ENCODE results near the gene BLNK. TPM values are rescaled to one million over a fixed set of nuclear protein-coding genes. Genes with fewer than 3 reads are reported as not detected.

Gene BLNK
- total RNA-seq, 1 donor from 2014 or later: not detected

DNA sequence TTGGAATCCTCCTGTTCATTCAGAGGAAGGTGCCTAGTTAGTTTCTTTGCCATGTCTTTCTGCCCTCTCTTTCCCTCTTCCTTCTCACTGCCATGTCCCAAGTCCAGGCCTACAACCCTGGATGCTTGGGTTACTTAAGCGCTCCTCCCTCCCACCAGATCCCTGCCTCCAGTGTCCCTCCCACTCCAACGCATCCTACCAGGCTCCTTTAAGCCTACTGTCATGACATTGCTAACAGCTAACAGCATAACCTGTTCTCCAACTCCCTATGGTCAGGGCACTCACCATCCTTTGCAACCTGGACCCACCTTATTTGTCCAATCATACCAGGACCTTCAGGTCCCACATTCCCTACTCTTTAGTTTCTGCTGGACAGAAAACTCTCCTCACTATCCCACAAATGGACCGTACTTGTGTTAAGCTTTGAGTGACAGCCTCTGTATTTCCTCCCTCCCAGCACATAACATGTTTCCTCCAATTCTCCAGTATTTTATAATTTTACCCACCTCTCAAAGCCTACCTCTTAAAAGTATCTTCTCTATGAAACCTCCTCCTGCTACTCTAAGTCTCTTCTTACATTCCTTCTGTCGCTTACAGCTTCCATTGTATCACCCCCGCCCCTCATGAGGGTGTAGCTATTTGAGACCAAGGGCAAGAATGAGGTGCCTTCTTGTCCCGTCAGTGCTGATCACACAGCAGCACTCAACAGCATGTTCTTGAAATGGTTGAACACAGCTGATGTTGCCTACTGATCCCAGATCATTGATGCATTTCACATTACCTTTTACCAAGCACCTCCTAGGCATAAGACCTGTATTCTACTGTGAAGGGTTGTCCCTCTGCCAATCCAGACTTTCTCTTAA is 1.7 kb downstream of the BLNK start:
- no peaks in the 10 kb centered on the region for H3K27me3 ChIP-seq (ENCODE audit: insufficient read depth, low read length)
- no peak overlapping the region for H2AFZ ChIP-seq (ENCODE audit: low read depth, low read length)
- Mint-ChIP-seq H3K27ac (ENCODE audit: unreplicated experiment) (no peak overlapping the region), H3K27me3 (ENCODE audit: low read depth, unreplicated experiment) (peaks cover 20% of the 10 kb centered on the region), H3K4me1 (ENCODE audit: low read depth, unreplicated experiment) (peaks cover 5% of the 10 kb centered on the region), H3K4me3 (ENCODE audit: unreplicated experiment) (no peak overlapping the region), H3K9me3 (ENCODE audit: unreplicated experiment) (no peaks in the 10 kb centered on the region), H3K36me3 (ENCODE audit: low read depth, unreplicated experiment) (no peaks in the 10 kb centered on the region)
- H3K9ac ChIP-seq (ENCODE audit: low read length): no peak overlapping the region
- H3K27ac ChIP-seq (ENCODE audit: low read depth, low read length): no peak overlapping the region
- FAIRE-seq (no peak), DNase-seq (ENCODE audit: low read depth) (no peak)
- H3K4me3 ChIP-seq (ENCODE audit: insufficient read depth, low read depth, low read length): no peak overlapping the region
- H3K9me3 ChIP-seq (ENCODE audit: insufficient read depth, low read depth, low read length): no peaks in the 10 kb centered on the region
- TF ChIP-seq CTCF (IDR thresholded peaks at IDR 0.05; ENCODE audit: insufficient read depth, low read depth, low read length): no peak
- no peak for TF ChIP-seq EZH2 (IDR thresholded peaks at IDR 0.05; ENCODE audit: insufficient read depth, low read length)
- H4K20me1 ChIP-seq (ENCODE audit: insufficient read depth, low read length): no peaks in the 10 kb centered on the region
- H3K36me3 ChIP-seq (ENCODE audit: insufficient read depth, low read length): no peaks in the 10 kb centered on the region
- no peaks in the 10 kb centered on the region for H3K79me2 ChIP-seq (ENCODE audit: insufficient read depth, low read length)
- no peak overlapping the region for H3K4me2 ChIP-seq (ENCODE audit: low read length)
- H3K4me1 ChIP-seq (ENCODE audit: insufficient read depth, low read length): no peaks in the 10 kb centered on the region

GRCh38 chr10:96268341-96268909 is 2.9 kb downstream of the BLNK start:
- Histone ChIP-seq H3K4me2 (ENCODE audit: low read length) (no peak overlapping the region), H3K4me1 (ENCODE audit: insufficient read depth, low read length) (no peaks in the 10 kb centered on the region), H4K20me1 (ENCODE audit: insufficient read depth, low read length) (no peaks in the 10 kb centered on the region), H3K27me3 (ENCODE audit: insufficient read depth, low read length) (no peaks in the 10 kb centered on the region), H3K9ac (ENCODE audit: low read length) (no peak overlapping the region), H3K36me3 (ENCODE audit: insufficient read depth, low read length) (no peaks in the 10 kb centered on the region), H2AFZ (ENCODE audit: low read depth, low read length) (no peak overlapping the region), H3K9me3 (ENCODE audit: insufficient read depth, low read depth, low read length) (no peaks in the 10 kb centered on the region), H3K4me3 (ENCODE audit: insufficient read depth, low read depth, low read length) (no peak overlapping the region), H3K27ac (ENCODE audit: low read depth, low read length) (no peak overlapping the region), H3K79me2 (ENCODE audit: insufficient read depth, low read length) (no peaks in the 10 kb centered on the region)
- no peak for DNase-seq (ENCODE audit: low read depth)
- Mint-ChIP-seq H3K27me3 (ENCODE audit: low read depth, unreplicated experiment) (peaks cover 21% of the 10 kb centered on the region), H3K27ac (ENCODE audit: unreplicated experiment) (no peak overlapping the region), H3K36me3 (ENCODE audit: low read depth, unreplicated experiment) (no peaks in the 10 kb centered on the region), H3K9me3 (ENCODE audit: unreplicated experiment) (no peaks in the 10 kb centered on the region), H3K4me1 (ENCODE audit: low read depth, unreplicated experiment) (peaks cover 5% of the 10 kb centered on the region), H3K4me3 (ENCODE audit: unreplicated experiment) (no peak overlapping the region)
- no peak for FAIRE-seq
- TF ChIP-seq CTCF (IDR thresholded peaks at IDR 0.05; ENCODE audit: insufficient read depth, low read depth, low read length) (no peak), EZH2 (IDR thresholded peaks at IDR 0.05; ENCODE audit: insufficient read depth, low read length) (no peak)

Measured in astrocyte (in vitro differentiated cells and primary cell).